ENCODE results near the gene CHSY1.

GRCh38 chr15:101177866-101178265 is 74.0 kb downstream of the CHSY1 start:
- no peak for TF ChIP-seq CTCF (conservative IDR thresholded peaks at IDR 0.05; ENCODE audit: low read length)
- TF ChIP-seq EZH2phosphoT487 (IDR thresholded peaks at IDR 0.05; ENCODE audit: borderline replicate concordance): no peak
